H9 (cell line): ENCODE data around the gene ZNF335. TPM values are rescaled to one million over a fixed set of nuclear protein-coding genes. Genes with fewer than 3 reads are reported as not detected.

Experiments
- DNase-seq: peaks from one replicate; pipeline ENCODE4 v3.0.0-alpha.2; 2017
- H2AFZ ChIP-seq: one replicate; pipeline ENCODE4 v1.6.1; 2013; ENCODE audit warnings: mild to moderate bottlenecking, low read length, control low read depth, moderate library complexity
- H2AK5ac ChIP-seq: 2 replicates; pipeline ENCODE4 v1.6.1; 2013; ENCODE audit warnings: low read length, control low read depth, mixed read lengths; ENCODE audit not compliant: insufficient read length
- H2BK120ac ChIP-seq: one replicate; pipeline ENCODE4 v1.6.1; 2013; ENCODE audit warnings: low read depth, mild to moderate bottlenecking, low read length, control low read depth, inconsistent platforms; ENCODE audit not compliant: poor library complexity, severe bottlenecking
- H2BK12ac ChIP-seq: 2 replicates; pipeline ENCODE4 v1.6.1; 2013; ENCODE audit warnings: low read length, control low read depth, mixed read lengths, low read depth; ENCODE audit not compliant: insufficient read length
- H2BK15ac ChIP-seq: 2 replicates; pipeline ENCODE4 v1.6.1; 2013; ENCODE audit warnings: low read depth, low read length, control low read depth
- H2BK20ac ChIP-seq: one replicate; pipeline ENCODE4 v1.6.1; 2013; ENCODE audit warnings: low read depth, mild to moderate bottlenecking, low read length, control low read depth, inconsistent platforms; ENCODE audit not compliant: poor library complexity, severe bottlenecking
- H2BK5ac ChIP-seq: 2 replicates; pipeline ENCODE4 v1.6.1; 2013; ENCODE audit warnings: low read length, control low read depth, mixed read lengths; ENCODE audit not compliant: insufficient read length
- H3K14ac ChIP-seq: 2 replicates; pipeline ENCODE4 v1.6.1; 2013; ENCODE audit warnings: low read length, control low read depth; ENCODE audit not compliant: insufficient read depth
- H3K18ac ChIP-seq: 2 replicates; pipeline ENCODE4 v1.6.1; 2013; ENCODE audit warnings: low read depth, mild to moderate bottlenecking, mixed read lengths, low read length, control low read depth; ENCODE audit not compliant: insufficient read length
- H3K23ac ChIP-seq: 2 replicates; pipeline ENCODE4 v1.6.1; 2013; ENCODE audit warnings: low read length, control low read depth, mixed read lengths, low read depth; ENCODE audit not compliant: insufficient read length
- H3K23me2 ChIP-seq: 2 replicates; pipeline ENCODE4 v1.6.1; 2013; ENCODE audit warnings: low read depth, mild to moderate bottlenecking, mixed read lengths, low read length, control low read depth; ENCODE audit not compliant: insufficient read length, poor library complexity, severe bottlenecking
- H3K27ac ChIP-seq: 2 replicates; pipeline ENCODE4 v1.5.1; 2013; ENCODE audit warnings: low read length, control low read depth, mixed read lengths, low read depth; ENCODE audit not compliant: insufficient read length
- H3K27me3 ChIP-seq: 2 replicates; pipeline ENCODE4 v1.6.1; 2013; ENCODE audit warnings: low read length, control low read depth, inconsistent platforms; ENCODE audit not compliant: insufficient read depth
- H3K4ac ChIP-seq: 2 replicates; pipeline ENCODE4 v1.6.1; 2013; ENCODE audit warnings: low read depth, mild to moderate bottlenecking, control low read depth, inconsistent platforms, low read length, moderate library complexity
- H3K4me1 ChIP-seq: 2 replicates; pipeline ENCODE4 v1.6.1; 2013; ENCODE audit warnings: low read length, control low read depth, inconsistent platforms; ENCODE audit not compliant: insufficient read depth
- H3K4me2 ChIP-seq: 2 replicates; pipeline ENCODE4 v1.6.1; 2013; ENCODE audit warnings: low read length, control low read depth, mixed read lengths; ENCODE audit not compliant: insufficient read length, insufficient read depth
- H3K56ac ChIP-seq: 2 replicates; pipeline ENCODE4 v1.6.1; 2013; ENCODE audit warnings: low read depth, mild to moderate bottlenecking, mixed read lengths, low read length, control low read depth; ENCODE audit not compliant: insufficient read length
- H3K79me1 ChIP-seq: 2 replicates; pipeline ENCODE4 v1.6.1; 2013; ENCODE audit warnings: low read depth, mild to moderate bottlenecking, moderate library complexity, low read length, control low read depth, inconsistent platforms; ENCODE audit not compliant: insufficient read depth, poor library complexity, severe bottlenecking
- H3K79me2 ChIP-seq: 2 replicates; pipeline ENCODE4 v1.6.1; 2013; ENCODE audit warnings: low read length, control low read depth, inconsistent platforms; ENCODE audit not compliant: insufficient read depth
- H3K9ac ChIP-seq: 2 replicates; pipeline ENCODE4 v1.6.1; 2013; ENCODE audit warnings: low read length, control low read depth, mixed read lengths; ENCODE audit not compliant: insufficient read length; ENCODE audit errors: extremely low read depth
- H3K9me3 ChIP-seq: one replicate; pipeline ENCODE4 v1.6.1; 2013; ENCODE audit warnings: low read depth, low read length, inconsistent platforms; ENCODE audit not compliant: control insufficient read depth
- H3T11ph ChIP-seq: one replicate; pipeline ENCODE4 v1.6.1; 2013; ENCODE audit warnings: mild to moderate bottlenecking, low read length, control low read depth, inconsistent platforms
- H4K20me1 ChIP-seq: one replicate; pipeline ENCODE4 v1.6.1; 2013; ENCODE audit not compliant: control insufficient read depth, insufficient read length, insufficient read depth
- H4K5ac ChIP-seq: 2 replicates; pipeline ENCODE4 v1.6.1; 2013; ENCODE audit warnings: low read depth, mild to moderate bottlenecking, mixed read lengths, low read length, control low read depth; ENCODE audit not compliant: insufficient read length
- H4K8ac ChIP-seq: replicated peaks from 2 replicates; pipeline ENCODE4 v1.6.1; 2013; ENCODE audit warnings: low read length, control low read depth, mixed read lengths, low read depth; ENCODE audit not compliant: insufficient read length
- H4K91ac ChIP-seq: 2 replicates; pipeline ENCODE4 v1.6.1; 2013; ENCODE audit warnings: low read depth, mild to moderate bottlenecking, moderate library complexity, mixed read lengths, low read length, control low read depth; ENCODE audit not compliant: insufficient read length
- H3K27ac Mint-ChIP-seq, 3 experiments: 2 replicates in 2 of 3; 3 replicates in 1 of 3; pipeline ENCODE4 v1.8.0; 2020 to 2021; ENCODE audit warnings: mixed read lengths in 3 of 3, mild to moderate bottlenecking in 1 of 3, moderate library complexity in 1 of 3
- H3K27me3 Mint-ChIP-seq: 2 replicates; pipeline ENCODE4 v1.8.0; 2021; ENCODE audit warnings: low read depth, mild to moderate bottlenecking, moderate library complexity, mixed read lengths
- H3K36me3 Mint-ChIP-seq, 3 experiments: 2 replicates in 2 of 3; 3 replicates in 1 of 3; pipeline ENCODE4 v1.8.0; 2020 to 2021; ENCODE audit warnings: low read depth in 3 of 3, mixed read lengths in 3 of 3; ENCODE audit not compliant: insufficient read depth in 1 of 3
- H3K4me1 Mint-ChIP-seq, 2 experiments: 2 replicates each; pipeline ENCODE4 v1.8.0; 2020; ENCODE audit warnings: mixed read lengths in 2 of 2
- H3K4me3 Mint-ChIP-seq, 2 experiments: 2 replicates in 1 of 2; 3 replicates in 1 of 2; pipeline ENCODE4 v1.8.0; 2020 to 2021; ENCODE audit warnings: mild to moderate bottlenecking in 2 of 2, mixed read lengths in 2 of 2, moderate library complexity in 1 of 2
- H3K9me3 Mint-ChIP-seq, 2 experiments: 2 replicates in 1 of 2; 3 replicates in 1 of 2; pipeline ENCODE4 v1.8.0; 2020; ENCODE audit warnings: mild to moderate bottlenecking in 2 of 2, mixed read lengths in 2 of 2, moderate library complexity in 1 of 2
- WGBS: extraction: QIAGEN DNeasy Blood & Tissue Kit; methylation state at CpG from one replicate; pipeline ENCODE4 v1.1.7; 2013; ENCODE audit warnings: missing lambda C conversion rate, low lambda C conversion rate, mixed read lengths; ENCODE audit not compliant: insufficient read length; ENCODE audit errors: extremely low coverage; 5-methylcytosine and 5-hydroxymethylcytosine counted together
- total RNA-seq: library from RNA; stranded (reverse); gene quantifications from 2 replicates; pipeline ENCODE4 v1.2.1, GENCODE V29; 2021
- TF ChIP-seq, protein P1 (sequence below): fragments of 200-600 bp; sonication (generic); conservative IDR thresholded peaks from 3 replicates; pipeline ENCODE4 v1.8.0; 2021; ENCODE audit warnings: antibody characterized with exemption, mild to moderate bottlenecking

Gene ZNF335
- total RNA-seq, 1 experiment from 2014 or later: 21.1 TPM

DNA sequence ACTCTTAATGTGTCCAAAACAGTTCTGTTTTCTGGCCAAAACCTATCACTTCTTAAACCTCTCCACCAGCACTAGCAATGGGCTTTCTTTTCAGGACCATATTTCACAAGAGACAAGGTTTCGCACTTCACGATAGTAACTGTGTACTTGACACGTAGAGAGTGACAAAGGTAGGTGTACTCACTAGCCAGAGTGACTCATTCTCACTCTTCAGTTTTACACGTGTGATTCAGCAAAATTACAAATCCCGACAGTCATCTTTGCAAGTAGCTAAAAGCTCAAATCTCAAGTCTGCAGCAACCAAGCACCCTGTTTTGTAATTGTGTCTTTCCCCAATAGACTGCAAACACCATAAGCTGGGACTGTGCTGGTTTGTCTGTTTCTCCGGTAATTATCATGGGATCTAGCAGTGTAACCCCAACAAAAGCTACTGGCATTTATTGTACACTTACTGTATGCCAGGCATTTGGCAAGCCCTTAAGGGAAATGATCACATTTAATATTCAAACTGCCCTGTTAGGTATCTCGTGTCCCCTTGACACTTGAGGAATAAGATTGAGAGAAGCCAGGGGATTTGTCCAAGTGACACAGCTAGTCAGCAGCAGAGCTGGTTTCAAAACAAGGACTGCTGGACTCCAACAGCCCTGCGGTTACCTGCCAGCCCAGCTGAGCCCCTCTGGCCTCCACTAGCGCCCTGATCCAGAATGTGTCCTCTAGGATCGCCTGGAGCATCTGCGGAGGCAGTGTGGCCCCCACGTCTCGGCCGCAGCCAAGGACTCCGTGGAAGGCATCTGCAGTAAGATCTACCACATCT lies 27.6 kb downstream of the ZNF335 start:
- no peak overlapping the region for H3K4me2 ChIP-seq
- H3K9me3 Mint-ChIP-seq: no peaks in the 10 kb centered on the region
- H3K23ac ChIP-seq: no peak overlapping the region
- H3K9me3 ChIP-seq: no peaks in the 10 kb centered on the region
- H3K9ac ChIP-seq: no peak overlapping the region
- no peak overlapping the region for H4K91ac ChIP-seq
- H4K20me1 ChIP-seq: peaks cover 2% of the 10 kb centered on the region
- TF ChIP-seq, protein P1, sequence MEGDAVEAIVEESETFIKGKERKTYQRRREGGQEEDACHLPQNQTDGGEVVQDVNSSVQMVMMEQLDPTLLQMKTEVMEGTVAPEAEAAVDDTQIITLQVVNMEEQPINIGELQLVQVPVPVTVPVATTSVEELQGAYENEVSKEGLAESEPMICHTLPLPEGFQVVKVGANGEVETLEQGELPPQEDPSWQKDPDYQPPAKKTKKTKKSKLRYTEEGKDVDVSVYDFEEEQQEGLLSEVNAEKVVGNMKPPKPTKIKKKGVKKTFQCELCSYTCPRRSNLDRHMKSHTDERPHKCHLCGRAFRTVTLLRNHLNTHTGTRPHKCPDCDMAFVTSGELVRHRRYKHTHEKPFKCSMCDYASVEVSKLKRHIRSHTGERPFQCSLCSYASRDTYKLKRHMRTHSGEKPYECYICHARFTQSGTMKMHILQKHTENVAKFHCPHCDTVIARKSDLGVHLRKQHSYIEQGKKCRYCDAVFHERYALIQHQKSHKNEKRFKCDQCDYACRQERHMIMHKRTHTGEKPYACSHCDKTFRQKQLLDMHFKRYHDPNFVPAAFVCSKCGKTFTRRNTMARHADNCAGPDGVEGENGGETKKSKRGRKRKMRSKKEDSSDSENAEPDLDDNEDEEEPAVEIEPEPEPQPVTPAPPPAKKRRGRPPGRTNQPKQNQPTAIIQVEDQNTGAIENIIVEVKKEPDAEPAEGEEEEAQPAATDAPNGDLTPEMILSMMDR: no peak
- no peak overlapping the region for H4K5ac ChIP-seq
- no peak overlapping the region for H2BK120ac ChIP-seq
- no peak overlapping the region for H3K18ac ChIP-seq
- H3K27ac ChIP-seq: no peak overlapping the region
- DNase-seq: no peak
- H3K79me2 ChIP-seq: no peaks in the 10 kb centered on the region
- H3K27me3 ChIP-seq: no peaks in the 10 kb centered on the region
- H3T11ph ChIP-seq: no peak overlapping the region
- H2BK12ac ChIP-seq: no peak overlapping the region
- H3K56ac ChIP-seq: no peak overlapping the region
- H3K14ac ChIP-seq: no peak overlapping the region
- no peak overlapping the region for H2BK5ac ChIP-seq
- no peaks in the 10 kb centered on the region; the same call in 1 of the 2 replicates for H3K27me3 Mint-ChIP-seq
- H3K23me2 ChIP-seq: no peaks in the 10 kb centered on the region
- H2BK20ac ChIP-seq: no peak overlapping the region
- no peak overlapping the region for H2AFZ ChIP-seq
- H4K8ac ChIP-seq: no peak overlapping the region
- no peak overlapping the region for H3K27ac Mint-ChIP-seq
- H3K36me3 Mint-ChIP-seq: peaks cover 28 to 71% (median 66%) of the 10 kb centered on the region in 3 experiments
- H3K79me1 ChIP-seq: no peaks in the 10 kb centered on the region
- H3K4me1 Mint-ChIP-seq: peaks cover 0 to under 1% of the 10 kb centered on the region in 2 experiments; a peak in 1 of 4 replicates
- H3K4me1 ChIP-seq: no peaks in the 10 kb centered on the region
- no peak overlapping the region for H2AK5ac ChIP-seq
- no peak overlapping the region for H3K4ac ChIP-seq
- H2BK15ac ChIP-seq: no peak overlapping the region
- no CpG with 5 or more reads among the region's 15 CpGs for WGBS
- no peak overlapping the region for H3K4me3 Mint-ChIP-seq
